Suprapubic skin (tissue), 4 donors: ENCODE data around the gene DNAJC11.

ENCODE experiments used
- CTCF ChIP-seq, 2 donors: fragments of 200-600 bp in 1 of 2; fragments of 450-650 bp in 1 of 2; sonication (generic) in 1 of 2; IDR thresholded peaks; one replicate each; pipeline ENCODE4 v1.5.1; 2016 to 2019; ENCODE audit warnings: antibody characterized with exemption in 2 of 2, mild to moderate bottlenecking in 1 of 2, moderate library complexity in 1 of 2
- POLR2A ChIP-seq, 2 donors: fragments of 450-650 bp; IDR thresholded peaks; one replicate each; pipeline ENCODE4 v1.6.1; 2017; ENCODE audit warnings: antibody characterized with exemption in 2 of 2, mild to moderate bottlenecking in 2 of 2, moderate library complexity in 2 of 2
- POLR2AphosphoS5 ChIP-seq, 3 donors: sonication (generic); formaldehyde crosslinking; IDR thresholded peaks; one replicate each; pipeline ENCODE4 v1.6.1; 2017; ENCODE audit warnings: antibody characterized with exemption in 3 of 3

GRCh38 chr1:6637770-6638169 lies 63.8 kb downstream of the DNAJC11 start:
- no peak for TF ChIP-seq POLR2A (IDR thresholded peaks at IDR 0.05)
- no peak for TF ChIP-seq CTCF (IDR thresholded peaks at IDR 0.05)
- no peak for TF ChIP-seq POLR2AphosphoS5 (IDR thresholded peaks at IDR 0.05)
